KBM-7 (cell line): Measurements from ENCODE around the gene METTL15.
"Not testable (repeated sequence)": the region's sequence is repeated elsewhere in the genome, so short reads cannot be mapped to it uniquely, and the experiment has no call there.

ENCODE experiments used
- DNase-seq: peaks from one replicate; pipeline ENCODE4 v3.0.0-alpha.2; 2015
- in situ Hi-C: fragments of 300-500 bp; cut with MboI; formaldehyde crosslinking; loops from 2 replicates; pipeline ENCODE4 v1.14.3; 2020; ENCODE audit warnings: low sequenced_read_pairs, low pct_unique_long_range_greater_than_20kb, mixed read lengths

The METTL15 gene

GRCh38 chr11:28107191-28107749 lies 918 bp upstream of the METTL15 start:
- in situ Hi-C loops = no loop called here
- DNase-seq = no peak

- DNase-seq = no peak
- in situ Hi-C loops = no loop called here
Observed at GRCh38 chr11:28108958-28109357, 770 bp downstream of the METTL15 start.

- peak; percentile 73 for DNase-seq
- in situ Hi-C loops = no loop called here
Observed at GRCh38 chr11:28110108-28110820, 2.1 kb downstream of the METTL15 start.

- in situ Hi-C loops = no loop called here
- peak; percentile 41 for DNase-seq
Observed at GRCh38 chr11:28110821-28111200, 2.6 kb downstream of the METTL15 start.

- no peak for DNase-seq
- in situ Hi-C loops = no loop called here
Observed at GRCh38 chr11:28114116-28114515, 5.9 kb downstream of the METTL15 start.

GRCh38 chr11:28114731-28115130 lies 6.5 kb downstream of the METTL15 start:
- in situ Hi-C loops = no loop called here
- DNase-seq = no peak

- in situ Hi-C loops = no loop called here
- no peak for DNase-seq
Observed at GRCh38 chr11:28117712-28118111, 9.5 kb downstream of the METTL15 start.

GRCh38 chr11:28123151-28123581 lies 15.0 kb downstream of the METTL15 start:
- no peak for DNase-seq
- in situ Hi-C loops = no loop called here

- in situ Hi-C loops = no loop called here
Observed at GRCh38 chr11:28132548-28132947, 24.4 kb downstream of the METTL15 start.

GRCh38 chr11:28133146-28133545 lies 25.0 kb downstream of the METTL15 start:
- in situ Hi-C loops = no loop called here
- DNase-seq = no peak

More at GRCh38 chr11:28132548-28132947, 24.4 kb downstream of the METTL15 start:
- DNase-seq = no peak

- in situ Hi-C loops = not testable (repeated sequence)
Observed at GRCh38 chr11:28136157-28136556, 28.0 kb downstream of the METTL15 start.

GRCh38 chr11:28137366-28137765 lies 29.2 kb downstream of the METTL15 start:
- in situ Hi-C loops = no loop called here
- DNase-seq = no peak

More at GRCh38 chr11:28136157-28136556, 28.0 kb downstream of the METTL15 start:
- DNase-seq = not testable (repeated sequence)

GRCh38 chr11:28137832-28138231 lies 29.6 kb downstream of the METTL15 start:
- in situ Hi-C loops = no loop called here
- DNase-seq = no peak

- peak; percentile 3 for DNase-seq
- in situ Hi-C loops = no loop called here
Observed at GRCh38 chr11:28139841-28140415, 31.7 kb downstream of the METTL15 start.

GRCh38 chr11:28140689-28141455 lies 32.7 kb downstream of the METTL15 start:
- in situ Hi-C loops = no loop called here
- peak; percentile 9 for DNase-seq

GRCh38 chr11:28142724-28143123 lies 34.5 kb downstream of the METTL15 start:
- in situ Hi-C loops = no loop called here

GRCh38 chr11:28144808-28145207 lies 36.6 kb downstream of the METTL15 start:
- DNase-seq = no peak
- in situ Hi-C loops = no loop called here

More at GRCh38 chr11:28142724-28143123, 34.5 kb downstream of the METTL15 start:
- no peak for DNase-seq

- in situ Hi-C loops = no loop called here
Observed at GRCh38 chr11:28146123-28146751, 38.0 kb downstream of the METTL15 start.

GRCh38 chr11:28152743-28153142 lies 44.6 kb downstream of the METTL15 start:
- no peak for DNase-seq
- in situ Hi-C loops = no loop called here

More at GRCh38 chr11:28146123-28146751, 38.0 kb downstream of the METTL15 start:
- no peak for DNase-seq
